ENCODE measurements around the gene MYORG. TPM values are rescaled to one million over a fixed set of nuclear protein-coding genes. Genes with fewer than 3 reads are reported as not detected.

MYORG gene
- total RNA-seq, 1 experiment from 2014 or later, result 5.6 TPM

DNA sequence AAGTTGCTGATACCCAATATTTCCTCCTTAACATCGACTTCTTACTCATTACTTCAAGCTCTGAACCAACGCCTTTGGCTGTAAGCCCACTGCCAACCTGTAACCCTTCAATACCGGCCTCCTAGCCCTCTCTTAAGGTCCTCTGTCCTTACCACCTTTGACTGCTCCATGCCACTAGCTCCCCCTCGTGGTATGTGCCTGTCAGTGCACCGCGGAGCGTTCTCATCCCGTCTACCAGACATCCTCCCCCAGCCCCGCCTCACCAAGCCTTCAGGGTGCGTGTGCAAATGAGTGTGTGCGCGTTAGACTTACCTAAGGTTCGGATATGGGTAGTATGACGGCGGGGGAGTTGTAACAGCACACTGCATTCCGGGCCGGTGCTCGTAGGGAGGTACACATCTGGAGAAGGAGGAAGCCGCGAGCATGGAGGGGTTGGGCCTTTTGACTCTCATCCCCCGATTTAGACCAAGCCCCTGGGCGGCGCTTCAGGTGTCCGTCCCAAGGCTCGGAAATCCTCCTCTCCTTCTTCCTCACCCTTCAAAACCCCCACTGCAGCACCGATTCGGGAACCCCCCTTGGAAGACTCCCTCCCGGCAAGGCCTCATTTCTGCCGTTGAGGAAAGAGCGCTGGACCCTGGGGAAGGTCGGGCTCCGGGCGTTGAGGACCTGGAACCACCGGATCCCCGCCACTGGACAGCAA, 2.8 kb upstream of the MYORG start:
- H4K20me1 ChIP-seq (ENCODE audit: control insufficient read depth, insufficient read depth, insufficient read length), result no peaks in the 10 kb centered on the region
- H4K91ac ChIP-seq (ENCODE audit: insufficient read length, low read depth, low read length), result no peak overlapping the region
- peaks cover 2% of the 10 kb centered on the region; the same call in 1 of the 2 replicates for H3K27me3 ChIP-seq (ENCODE audit: insufficient read depth, low read length)
- no CpG with 5 or more reads among the region's 35 CpGs for WGBS (ENCODE audit: extremely low coverage, insufficient read length, low lambda C conversion rate)
- no peak overlapping the region for H3K18ac ChIP-seq (ENCODE audit: insufficient read length, low read depth, low read length)
- H3K9ac ChIP-seq (ENCODE audit: extremely low read depth, insufficient read length, low read length), result no peak overlapping the region
- H3K4me2 ChIP-seq (ENCODE audit: insufficient read depth, insufficient read length, low read length), result peak overlapping the region; percentile 59
- no peak overlapping the region for H2BK5ac ChIP-seq (ENCODE audit: insufficient read length, low read length)
- H2BK15ac ChIP-seq (ENCODE audit: low read depth, low read length), result no peak overlapping the region
- H4K8ac ChIP-seq (replicated peaks; ENCODE audit: insufficient read length, low read depth, low read length), result no peak overlapping the region
- H2BK12ac ChIP-seq (ENCODE audit: insufficient read length, low read depth, low read length), result no peak overlapping the region
- H3K36me3 Mint-ChIP-seq (ENCODE audit: insufficient read depth in 1 of 3, low read depth in 3 of 3), result no peaks in the 10 kb centered on the region; a peak in 1 of 7 replicates
- H3K23ac ChIP-seq (ENCODE audit: insufficient read length, low read depth, low read length), result no peak overlapping the region
- no peak overlapping the region for H2AK5ac ChIP-seq (ENCODE audit: insufficient read length, low read length)
- no peak overlapping the region for H3K27ac Mint-ChIP-seq
- H3K4ac ChIP-seq (ENCODE audit: low read depth, low read length), result no peak overlapping the region
- no peak overlapping the region for H4K5ac ChIP-seq (ENCODE audit: insufficient read length, low read depth, low read length)
- no peak overlapping the region for H2AFZ ChIP-seq (ENCODE audit: low read length)
- 0 out of 2 replicates have a peak, but pooled peaks cover 4% of the 10 kb centered on the region for H3K4me1 ChIP-seq (ENCODE audit: insufficient read depth, low read length)
- DNase-seq, result peak; percentile 94
- H3K56ac ChIP-seq (ENCODE audit: insufficient read length, low read depth, low read length), result no peak overlapping the region
- H3K27ac ChIP-seq (ENCODE audit: insufficient read length, low read depth, low read length), result no peak overlapping the region
- H2BK120ac ChIP-seq (ENCODE audit: low read depth, low read length, poor library complexity, severe bottlenecking), result no peak overlapping the region
- no peaks in the 10 kb centered on the region for H3K9me3 Mint-ChIP-seq
- no peak overlapping the region for H3K14ac ChIP-seq (ENCODE audit: insufficient read depth, low read length)
- no peaks in the 10 kb centered on the region for H3K79me1 ChIP-seq (ENCODE audit: insufficient read depth, low read depth, low read length, poor library complexity, severe bottlenecking)
- peak; percentile 98 for TF ChIP-seq CTCF (conservative IDR thresholded peaks at IDR 0.05)
- peaks cover 25 to 40% of the 10 kb centered on the region in 2 experiments for H3K4me1 Mint-ChIP-seq
- H3T11ph ChIP-seq (ENCODE audit: low read length), result no peak overlapping the region
- H3K27me3 Mint-ChIP-seq (ENCODE audit: low read depth), result peaks cover 61% of the 10 kb centered on the region
- peak overlapping the region; percentile 83 to 95 for H3K4me3 Mint-ChIP-seq
- no peaks in the 10 kb centered on the region for H3K9me3 ChIP-seq (ENCODE audit: control insufficient read depth, low read depth, low read length)
- H3K23me2 ChIP-seq (ENCODE audit: insufficient read length, low read depth, low read length, poor library complexity, severe bottlenecking), result peaks cover 34% of the 10 kb centered on the region
- no peaks in the 10 kb centered on the region for H3K79me2 ChIP-seq (ENCODE audit: insufficient read depth, low read length)
- no peak overlapping the region for H2BK20ac ChIP-seq (ENCODE audit: low read depth, low read length, poor library complexity, severe bottlenecking)

All from H9 (cell line).